Stimulated activated CD4-positive, alpha-beta T cell treated with anti-CD3 and anti-CD28 coated beads, TNF-alpha, amount 100 ng/mL, for 24 hours (primary cell): ENCODE results near the gene HOXA4.

Source experiments
- DNase-seq, 3 experiments: peaks; one replicate each; pipeline ENCODE4 v3.0.0-alpha.2; 2020; ENCODE audit warnings: low read depth in 3 of 3

Gene HOXA4

DNA sequence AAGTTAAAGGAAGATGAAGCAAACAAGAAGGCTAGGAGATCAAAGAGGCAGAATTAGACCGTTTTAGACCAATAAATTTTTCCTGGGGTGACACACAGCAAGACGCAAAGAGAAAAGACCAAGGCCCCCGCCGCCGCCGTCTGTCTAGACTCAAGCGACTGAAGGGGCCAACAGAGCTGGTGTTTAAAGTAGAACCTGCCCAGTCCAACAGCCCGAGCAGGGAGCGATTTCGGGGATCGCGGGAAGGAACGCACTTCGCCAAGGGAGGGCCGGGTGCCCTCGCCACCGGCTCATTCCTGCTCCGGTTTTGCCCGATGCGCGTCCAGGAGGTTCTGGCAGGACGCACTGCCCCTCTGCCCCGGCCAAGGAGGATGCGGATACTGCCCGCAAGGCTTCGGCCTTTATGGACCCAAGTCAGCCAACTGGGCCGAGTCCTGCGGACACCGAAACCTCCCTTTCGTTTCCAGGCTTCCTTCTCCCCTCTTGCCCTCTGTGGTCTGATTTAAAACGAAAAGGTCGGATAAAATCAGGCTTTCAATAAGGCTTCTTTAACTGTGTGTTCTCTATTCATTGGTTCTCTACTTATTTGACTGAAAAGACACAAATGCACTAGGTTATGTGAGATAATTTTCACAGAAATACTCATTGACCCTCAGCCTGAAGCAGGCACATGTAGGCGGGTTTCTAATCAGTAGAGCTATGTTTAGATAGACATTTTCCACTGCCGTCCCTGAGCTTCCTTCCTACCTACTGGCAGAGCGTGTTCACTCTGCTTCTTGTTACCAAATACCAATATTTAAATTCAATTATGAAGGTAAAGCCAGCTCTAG lies 28.1 kb upstream of the HOXA4 start:
- DNase-seq: no peak

DNA sequence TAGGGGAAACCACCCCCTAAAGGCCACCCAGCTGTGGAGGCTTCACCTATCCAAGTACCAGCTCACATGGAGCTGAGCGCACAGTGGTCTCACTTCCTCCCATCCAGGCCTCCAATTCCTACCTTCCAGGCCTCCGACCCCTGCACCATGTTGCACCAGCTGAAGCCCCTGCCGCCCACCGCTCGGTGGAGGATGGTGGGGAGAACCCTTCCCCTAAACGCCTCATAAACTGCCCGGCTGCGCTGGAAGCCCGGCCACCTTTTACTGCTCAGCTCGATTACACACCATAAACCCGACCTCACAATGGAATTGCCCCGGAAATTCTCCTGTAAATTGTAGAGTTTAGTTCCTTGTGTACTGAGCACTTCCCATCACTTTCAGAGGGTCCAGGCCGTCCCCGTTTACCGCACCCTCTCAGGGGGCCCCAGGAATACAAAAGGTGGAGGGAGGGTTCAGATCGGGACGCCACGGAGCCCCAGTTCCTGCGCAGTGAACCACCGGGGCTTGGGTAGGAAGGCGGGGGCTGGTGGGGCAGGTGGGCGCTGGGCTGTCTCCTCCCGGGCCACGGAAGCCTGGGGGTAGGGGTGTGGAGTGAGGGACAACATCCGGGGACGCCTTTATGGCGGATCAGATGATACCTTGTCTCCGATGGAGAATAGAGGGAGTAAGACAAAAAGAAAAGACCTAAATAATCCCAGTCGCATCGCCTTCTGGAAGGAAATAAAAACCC lies 27.3 kb upstream of the HOXA4 start:
- DNase-seq: no peak

DNA sequence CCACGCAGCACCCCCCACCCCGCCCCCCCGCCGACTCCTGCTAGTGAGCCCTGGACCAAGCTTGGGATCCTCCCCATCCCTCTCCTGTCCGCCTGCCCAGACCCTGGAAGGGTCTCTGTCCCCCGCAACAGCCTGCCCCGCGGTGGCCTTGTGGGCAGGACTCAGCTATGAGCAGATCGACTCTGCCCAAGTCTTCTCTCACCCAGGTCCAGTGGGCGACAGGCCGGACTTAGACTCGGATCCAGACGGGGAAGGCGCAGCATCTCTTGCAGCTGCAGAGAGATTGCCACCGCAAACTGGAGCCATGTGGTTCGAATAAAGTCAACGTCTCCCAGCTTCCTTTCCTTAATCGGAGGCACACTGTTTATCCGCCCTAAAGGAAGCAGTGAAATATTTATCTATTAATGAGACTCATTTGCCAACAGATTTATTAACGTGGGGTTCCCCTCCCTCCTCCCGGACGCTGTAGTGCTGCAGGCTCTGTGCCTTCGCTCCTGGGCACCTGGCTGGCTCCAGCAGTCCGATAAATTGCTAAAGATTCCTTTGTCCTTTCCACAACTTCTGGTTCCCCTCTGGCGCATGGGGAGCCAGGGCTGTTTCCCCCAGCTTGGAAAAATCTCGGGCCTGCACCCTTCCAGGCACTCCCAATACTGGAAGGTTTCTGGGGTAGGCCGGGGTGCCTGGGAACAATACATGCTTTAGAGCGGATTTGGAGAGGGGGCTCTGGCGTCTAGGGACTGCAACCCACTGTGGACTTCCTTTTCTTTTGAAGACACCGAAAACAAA lies 26.6 kb upstream of the HOXA4 start:
- no peak for DNase-seq

DNA sequence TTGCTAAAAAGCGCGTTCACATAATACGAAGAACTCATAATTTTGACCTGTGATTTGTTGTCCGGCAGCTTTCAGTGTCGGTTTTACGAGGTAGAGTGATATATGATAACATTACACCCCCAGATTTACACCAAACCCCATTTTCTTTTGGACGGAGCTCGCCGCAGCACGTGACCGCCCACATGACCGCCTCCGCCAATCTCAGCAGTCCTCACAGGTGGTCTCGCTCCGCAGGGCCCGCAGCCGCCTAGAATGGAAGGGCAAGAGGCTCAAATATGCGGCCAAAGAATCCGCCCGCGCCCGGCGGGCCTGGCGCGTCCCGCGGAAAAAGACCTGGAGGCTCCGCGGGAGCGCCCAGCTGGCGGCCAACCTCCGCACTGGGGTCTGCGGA lies 25.9 kb upstream of the HOXA4 start, which contains the start of gene HOXA7:
Gene HOXA7 (minus strand): TSS at position 168 of the 391 bp plus-strand sequence. CDS start 130 bp downstream, at position 38.
- no peak for DNase-seq

DNA sequence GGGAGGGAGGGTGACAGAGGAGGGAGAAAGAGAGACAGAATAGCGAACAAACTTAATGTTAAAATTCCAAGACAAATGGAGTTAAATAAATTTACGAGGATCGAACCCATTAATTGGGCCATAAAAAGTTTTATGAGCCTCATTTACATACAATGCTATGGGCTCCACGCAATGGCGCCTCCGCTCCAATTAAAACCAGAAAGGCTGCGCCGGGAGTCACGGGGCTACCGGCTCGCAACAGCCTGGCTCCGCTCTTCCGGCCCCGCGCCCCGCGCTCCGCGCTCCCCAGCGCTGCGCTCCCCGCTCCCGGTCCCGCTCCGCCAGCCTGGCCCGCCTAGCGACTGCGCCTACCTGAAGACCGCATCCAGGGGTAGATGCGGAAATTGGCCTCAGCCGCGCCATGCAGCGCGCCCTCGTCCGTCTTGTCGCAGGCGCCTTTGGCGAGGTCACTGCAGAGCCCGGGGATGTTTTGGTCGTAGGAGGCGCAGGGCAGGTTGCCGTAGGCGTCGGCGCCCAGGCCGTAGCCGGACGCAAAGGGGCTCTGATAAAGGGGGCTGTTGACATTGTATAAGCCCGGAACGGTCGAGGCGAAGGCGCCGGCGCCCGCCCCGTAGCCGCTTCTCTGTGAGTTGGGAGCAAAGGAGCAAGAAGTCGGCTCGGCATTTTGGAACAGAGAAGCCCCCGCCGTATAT lies 25.4 kb upstream of the HOXA4 start:
- no peak for DNase-seq

DNA sequence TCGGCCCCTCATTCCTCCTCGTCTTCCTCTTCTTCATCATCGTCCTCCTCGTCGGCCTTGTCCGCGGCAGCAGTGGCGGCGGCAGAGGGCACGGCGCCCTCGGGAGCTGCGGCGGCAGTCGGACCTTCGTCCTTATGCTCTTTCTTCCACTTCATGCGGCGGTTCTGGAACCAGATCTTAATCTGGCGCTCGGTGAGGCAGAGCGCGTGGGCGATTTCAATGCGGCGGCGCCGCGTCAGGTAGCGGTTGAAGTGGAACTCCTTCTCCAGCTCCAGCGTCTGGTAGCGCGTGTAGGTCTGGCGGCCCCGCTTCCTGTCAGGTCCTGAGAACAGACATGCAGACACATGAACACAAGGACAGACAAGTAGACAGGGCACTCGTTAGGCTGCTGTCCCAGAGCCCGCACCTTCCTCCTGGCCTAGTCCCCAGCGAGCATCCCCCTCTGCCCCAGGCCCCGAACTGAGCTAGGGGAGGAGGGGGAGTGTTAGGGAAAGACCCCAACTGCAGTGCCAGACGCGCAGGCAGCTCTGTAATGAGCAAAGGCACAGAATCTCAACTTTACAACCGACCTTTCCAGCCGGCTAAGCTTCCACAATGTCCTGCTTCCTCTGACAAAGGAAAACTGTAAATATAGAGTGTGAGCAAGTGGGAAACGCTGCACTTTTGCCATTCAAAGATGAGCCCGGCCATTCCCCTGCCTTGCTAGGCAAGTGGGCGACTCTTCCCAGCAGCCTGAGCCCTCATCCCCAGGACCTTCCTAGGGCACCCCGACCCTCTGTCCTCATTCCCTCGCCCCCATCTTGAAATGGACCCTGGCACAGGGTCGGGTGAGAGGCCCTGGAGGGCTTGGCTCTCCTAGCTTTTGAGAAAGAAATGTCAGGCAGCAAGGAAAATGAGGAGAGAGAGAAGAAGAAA lies 24.6 kb upstream of the HOXA4 start:
- peak in 1 of 3 experiments; percentile 44 for DNase-seq

DNA sequence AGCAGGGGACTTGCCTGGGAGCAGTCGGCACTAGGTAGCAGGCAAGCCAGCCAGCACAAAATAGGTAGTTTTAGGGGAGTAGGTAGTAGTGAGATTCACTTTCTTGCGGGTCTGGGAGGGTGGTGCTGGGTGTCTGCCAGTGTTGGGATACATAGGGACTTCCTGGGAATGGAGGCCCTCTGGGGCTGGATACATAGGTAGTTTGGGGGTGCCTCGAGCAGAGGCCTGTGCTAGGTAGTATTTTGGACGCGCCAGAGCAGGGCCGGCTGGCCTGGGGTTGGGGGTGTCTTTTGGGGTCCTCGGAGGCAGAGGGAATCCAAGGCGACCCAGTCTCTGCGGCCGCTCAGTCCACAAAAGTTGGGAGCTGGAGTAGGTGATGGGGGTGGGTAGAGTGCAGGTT lies 23.8 kb upstream of the HOXA4 start:
- DNase-seq: no peak

DNA sequence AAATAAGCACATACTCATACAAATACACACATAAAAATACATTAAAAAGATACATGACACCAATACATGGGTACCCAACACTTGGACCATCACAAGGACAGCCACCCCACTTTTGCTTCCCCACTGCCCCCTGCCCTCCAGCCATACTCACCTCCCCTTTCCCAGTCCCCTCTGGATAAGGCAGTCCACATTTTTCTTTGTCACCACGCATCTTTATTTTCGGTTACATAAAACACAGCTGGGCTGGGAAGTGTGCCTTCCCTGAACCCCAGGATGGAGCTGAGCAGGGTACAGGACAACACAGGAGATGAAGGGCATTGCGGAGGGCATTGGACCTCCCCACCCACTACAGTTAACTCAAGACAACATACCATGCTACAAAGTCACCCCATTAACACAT lies 23.0 kb upstream of the HOXA4 start:
- no peak for DNase-seq

DNA sequence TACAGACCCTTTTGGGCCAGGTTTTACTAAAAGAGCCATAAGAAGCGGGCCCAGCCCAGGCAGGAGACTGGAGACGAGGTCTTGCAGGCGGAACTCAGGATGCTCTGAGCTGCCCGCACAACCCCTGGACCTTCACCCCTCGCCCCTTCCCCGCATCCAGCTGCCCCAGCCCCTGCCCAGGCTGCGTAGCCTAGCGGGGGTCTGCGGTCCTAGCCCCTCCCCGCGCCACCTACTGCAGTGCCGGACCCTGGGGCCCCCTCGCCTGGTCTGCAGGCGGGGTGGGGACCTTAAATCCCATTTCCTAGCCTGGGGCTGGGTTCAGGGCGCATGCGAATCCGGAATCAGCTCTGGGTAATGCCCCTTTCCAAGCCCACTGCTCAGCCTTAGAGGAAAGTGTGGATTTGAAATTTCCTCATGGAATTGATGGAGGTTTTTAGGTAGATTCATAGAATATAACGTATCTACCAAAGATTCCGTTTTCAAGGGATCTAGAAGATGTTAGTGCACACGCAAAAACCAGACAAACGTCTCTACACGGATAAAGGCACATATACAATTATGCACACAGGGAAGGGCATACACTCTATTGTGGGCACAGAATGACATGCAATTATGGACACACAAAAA lies 22.4 kb upstream of the HOXA4 start:
- no peak for DNase-seq

DNA sequence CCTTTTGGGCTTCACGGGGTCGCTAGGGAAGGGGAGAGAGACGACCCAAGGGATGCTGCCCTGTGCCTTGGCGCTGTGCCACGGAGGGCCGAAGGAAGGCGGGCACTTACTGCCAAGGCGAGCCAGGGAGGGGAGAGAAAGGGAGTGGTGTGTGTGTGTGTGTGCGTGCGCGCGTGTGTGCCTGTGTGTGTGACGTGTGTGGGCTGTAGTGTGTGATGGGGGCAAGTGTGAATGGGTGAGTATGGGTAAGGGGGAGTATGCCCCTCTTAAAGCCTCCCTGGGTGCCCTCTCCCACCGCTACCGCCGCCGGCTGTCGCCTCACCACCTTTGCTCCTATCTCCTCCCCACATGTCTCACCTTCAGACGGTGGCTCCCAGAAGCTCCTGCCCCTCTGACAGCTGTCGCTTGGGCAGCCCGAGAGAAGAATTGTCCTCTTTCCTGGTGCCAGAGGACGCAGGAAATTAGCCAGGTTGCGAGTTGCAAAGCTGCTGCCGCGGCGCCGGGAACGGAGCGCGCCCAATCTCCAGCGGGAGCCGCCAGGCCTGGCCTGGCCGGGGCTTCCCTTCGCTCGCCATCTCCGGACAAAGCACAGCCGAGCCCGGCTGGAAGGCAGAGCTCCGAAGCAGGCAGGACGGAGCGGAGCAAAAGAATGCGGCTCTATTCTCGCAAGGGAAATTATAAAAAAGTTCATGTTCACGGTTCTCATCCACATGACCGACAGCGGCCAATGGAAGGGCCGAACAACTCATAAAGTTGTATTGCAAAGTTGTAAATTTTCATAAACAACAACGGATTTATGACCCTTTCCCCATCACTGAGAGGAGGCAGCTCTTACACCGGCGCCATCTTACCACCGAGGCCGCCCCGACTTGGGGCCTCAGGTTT lies 21.6 kb upstream of the HOXA4 start, which contains the start of gene HOXA3:
Gene HOXA3 (minus strand): TSS at position 653 of the 885 bp plus-strand sequence. CDS start 41,943 bp downstream, outside the sequence.
- no peak for DNase-seq

DNA sequence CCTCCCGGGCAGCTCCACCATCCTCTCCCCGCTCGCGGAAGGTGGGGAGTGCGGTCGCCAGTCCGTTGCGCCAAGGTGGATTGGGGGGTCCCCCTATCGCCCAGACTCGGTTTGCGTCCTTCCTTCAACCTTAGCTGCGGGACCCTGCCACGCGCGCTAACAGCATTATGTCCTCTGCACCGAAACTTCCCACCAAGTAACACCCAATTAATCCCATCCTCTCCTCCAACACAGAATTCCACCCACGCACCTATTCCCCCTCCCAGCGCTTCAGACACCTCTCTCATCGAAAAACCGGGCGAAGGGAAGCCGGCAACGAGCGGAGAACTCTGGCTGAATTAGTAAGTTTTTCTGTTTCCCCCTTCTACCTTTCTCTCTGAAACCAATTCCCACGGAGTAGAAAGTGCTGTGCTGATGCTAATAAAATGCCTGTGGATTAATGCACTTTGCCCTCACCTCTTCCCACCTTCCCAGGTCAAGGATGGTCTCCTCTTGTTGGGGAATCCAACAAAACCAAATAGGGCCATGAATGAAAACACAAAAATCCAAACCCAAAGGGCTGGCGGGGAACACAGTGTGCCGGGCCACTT lies 20.9 kb upstream of the HOXA4 start:
- no peak for DNase-seq

DNA sequence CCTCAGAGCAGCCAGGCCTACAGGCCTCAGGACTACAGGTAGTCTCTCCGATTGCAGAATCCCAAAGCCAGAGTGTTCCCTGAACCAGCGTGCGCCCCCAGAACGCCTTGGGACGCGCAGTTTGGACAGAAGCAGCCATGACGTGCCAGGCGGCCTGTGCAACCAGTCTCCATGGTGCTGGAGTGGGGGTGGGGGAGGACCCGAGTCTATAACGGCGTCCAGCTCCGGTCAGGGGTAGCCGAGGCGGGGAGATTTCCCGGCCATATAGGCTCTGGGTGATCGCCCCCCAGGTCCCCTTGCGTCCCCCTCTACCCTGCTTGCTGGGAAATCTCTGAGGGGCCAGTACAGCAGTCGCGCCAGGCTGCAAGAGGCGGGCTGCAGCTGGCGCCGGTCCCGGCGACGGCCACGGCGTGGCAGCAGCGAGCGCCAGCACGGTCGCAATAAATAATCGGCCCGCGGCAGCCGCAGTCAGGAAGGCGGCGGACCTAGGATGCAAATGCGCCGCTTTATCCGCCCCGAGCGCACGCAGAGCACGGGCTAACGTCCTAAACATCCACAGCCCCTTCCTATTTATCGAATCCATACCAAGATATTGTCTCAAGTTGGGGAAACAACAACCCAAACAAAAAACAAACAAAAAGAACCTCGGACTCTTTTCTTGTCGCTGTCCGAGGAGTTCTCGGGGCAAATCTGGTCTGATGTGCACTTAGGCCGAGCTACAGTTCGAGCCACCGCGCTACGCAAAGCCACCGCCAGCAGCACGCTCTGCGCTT lies 20.2 kb upstream of the HOXA4 start:
- peak; percentile 25 to 58 (median 41) for DNase-seq

DNA sequence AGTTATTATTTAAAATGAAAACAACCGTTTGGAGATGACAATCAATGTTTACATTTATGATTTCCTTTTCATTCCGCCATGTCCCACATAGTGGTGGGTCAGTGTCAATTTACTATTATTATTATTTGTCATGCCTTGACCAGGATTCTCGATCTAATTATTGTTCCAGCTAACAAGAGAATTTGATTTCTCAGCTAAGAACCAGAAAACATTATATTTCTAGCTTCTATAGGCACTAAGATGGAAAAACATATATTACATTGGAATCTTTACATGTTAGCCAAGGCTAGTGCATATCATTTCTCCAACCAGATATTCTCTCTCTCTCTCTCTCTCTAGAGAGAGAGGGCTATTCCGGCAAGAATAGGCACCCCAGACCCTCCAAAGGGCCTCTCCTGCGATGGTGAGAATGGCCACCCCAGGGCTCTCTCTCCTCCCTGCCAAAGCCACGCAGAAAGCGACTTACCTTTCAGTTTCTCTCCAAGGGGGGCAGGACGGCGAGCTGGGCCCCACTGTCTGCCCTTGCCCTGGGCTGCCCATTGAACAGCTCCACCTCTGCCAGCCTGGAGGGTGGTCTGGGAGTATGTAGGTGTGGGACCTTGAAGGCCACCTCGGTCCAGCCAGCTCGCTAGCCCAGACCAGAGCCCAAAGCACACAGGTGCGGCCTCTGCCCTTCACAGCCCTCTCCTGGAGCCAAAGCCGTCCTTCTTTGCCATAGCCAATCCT lies 19.4 kb upstream of the HOXA4 start:
- no peak for DNase-seq

DNA sequence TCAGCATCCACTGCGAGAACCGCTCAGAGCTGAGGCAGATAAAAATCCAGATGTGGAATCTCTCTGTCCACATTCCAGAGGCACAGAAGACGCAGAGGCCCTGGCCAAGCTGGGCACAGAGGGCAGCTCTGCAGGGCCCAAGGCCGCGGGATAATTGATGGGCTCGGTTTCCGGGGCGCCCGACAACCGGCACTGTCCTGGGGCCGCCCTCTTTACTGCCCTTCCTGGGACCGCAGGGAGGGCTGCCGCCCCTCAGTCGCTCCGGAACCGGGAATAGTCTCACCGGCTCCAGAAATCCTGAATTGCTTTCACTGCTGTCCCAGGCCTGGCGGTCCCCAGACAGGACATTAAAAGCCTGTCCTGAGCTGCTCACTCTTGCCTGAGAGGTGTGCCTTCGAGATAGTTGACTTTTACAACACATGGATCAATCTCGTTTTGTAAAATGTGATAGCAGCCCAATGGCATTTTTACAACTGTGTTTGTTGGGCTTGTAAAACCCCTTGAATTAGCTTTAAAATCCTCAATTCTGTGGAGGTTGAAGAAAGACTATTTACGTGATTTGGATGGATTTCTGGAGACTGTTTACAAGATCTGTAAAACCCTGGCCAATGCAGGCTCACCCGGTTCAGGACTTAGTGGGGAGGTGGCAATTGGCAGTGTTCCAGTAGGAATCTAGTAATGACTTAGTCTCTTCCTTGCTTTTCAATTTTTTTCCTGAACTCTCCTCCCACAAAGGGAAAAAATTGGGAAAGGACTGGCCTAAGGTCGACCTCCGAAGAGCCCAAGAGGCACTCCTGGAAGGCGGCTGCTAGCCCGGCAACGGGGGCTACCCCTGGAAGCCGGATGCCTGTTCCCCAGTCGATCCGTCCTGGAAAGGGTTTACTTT lies 18.4 kb upstream of the HOXA4 start:
- DNase-seq: no peak

DNA sequence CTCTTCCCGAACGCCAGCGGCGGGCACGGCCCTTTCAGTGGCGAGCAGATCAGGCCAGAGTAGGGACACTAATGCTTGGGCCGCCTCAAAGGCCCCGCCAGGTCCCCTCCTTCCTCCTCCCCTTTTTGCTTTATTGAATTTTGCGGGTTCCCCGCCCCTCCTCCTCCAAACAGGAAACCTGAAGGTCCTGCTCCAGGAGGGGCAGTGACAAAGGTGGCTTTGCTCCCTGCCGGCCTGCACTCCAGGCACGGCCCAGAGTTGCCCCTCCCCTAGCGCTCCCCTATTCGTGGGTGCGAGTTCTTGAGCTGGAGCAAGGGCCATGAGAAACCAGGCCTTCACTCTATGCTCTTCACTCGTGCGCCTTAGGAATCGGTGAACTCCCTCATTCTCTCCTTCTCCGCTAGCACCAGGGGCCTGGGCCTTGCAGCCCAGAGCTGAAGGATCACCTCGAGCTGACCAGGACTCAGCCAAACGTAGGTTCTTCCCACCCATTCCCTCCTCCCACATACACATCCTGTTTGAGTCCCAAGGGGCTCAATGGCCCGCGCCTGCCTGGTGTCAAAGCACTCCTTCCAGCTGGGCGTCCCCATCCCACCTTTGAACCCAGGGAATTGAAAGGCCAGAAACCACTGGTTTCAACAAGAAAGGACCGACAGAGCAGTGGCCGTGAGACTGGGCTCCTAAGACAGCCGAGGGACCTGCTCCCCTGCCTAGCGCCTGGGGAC lies 17.6 kb upstream of the HOXA4 start:
- no peak for DNase-seq
